WI38 (cell line): Measurements from ENCODE around the gene VWA5B2.

Experiments
- H3K4me3 ChIP-seq: 2 replicates; pipeline ENCODE4 v1.5.1; 2011; ENCODE audit warnings: low read depth, mild to moderate bottlenecking, control low read depth, low read length
- TF ChIP-seq, protein P1 (sequence below): IDR thresholded peaks from 2 replicates; pipeline ENCODE4 v1.5.1; 2012; ENCODE audit warnings: low read depth, mild to moderate bottlenecking, control low read depth, low read length

The VWA5B2 gene

GRCh38 chr3:184231671-184232070 lies 2.3 kb downstream of the VWA5B2 start:
- TF ChIP-seq, protein P1, sequence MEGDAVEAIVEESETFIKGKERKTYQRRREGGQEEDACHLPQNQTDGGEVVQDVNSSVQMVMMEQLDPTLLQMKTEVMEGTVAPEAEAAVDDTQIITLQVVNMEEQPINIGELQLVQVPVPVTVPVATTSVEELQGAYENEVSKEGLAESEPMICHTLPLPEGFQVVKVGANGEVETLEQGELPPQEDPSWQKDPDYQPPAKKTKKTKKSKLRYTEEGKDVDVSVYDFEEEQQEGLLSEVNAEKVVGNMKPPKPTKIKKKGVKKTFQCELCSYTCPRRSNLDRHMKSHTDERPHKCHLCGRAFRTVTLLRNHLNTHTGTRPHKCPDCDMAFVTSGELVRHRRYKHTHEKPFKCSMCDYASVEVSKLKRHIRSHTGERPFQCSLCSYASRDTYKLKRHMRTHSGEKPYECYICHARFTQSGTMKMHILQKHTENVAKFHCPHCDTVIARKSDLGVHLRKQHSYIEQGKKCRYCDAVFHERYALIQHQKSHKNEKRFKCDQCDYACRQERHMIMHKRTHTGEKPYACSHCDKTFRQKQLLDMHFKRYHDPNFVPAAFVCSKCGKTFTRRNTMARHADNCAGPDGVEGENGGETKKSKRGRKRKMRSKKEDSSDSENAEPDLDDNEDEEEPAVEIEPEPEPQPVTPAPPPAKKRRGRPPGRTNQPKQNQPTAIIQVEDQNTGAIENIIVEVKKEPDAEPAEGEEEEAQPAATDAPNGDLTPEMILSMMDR: no peak

GRCh38 chr3:184233127-184233843 lies 3.9 kb downstream of the VWA5B2 start:
- TF ChIP-seq, protein P1: no peak
- no peak overlapping the region for H3K4me3 ChIP-seq

More at GRCh38 chr3:184231671-184232070, 2.3 kb downstream of the VWA5B2 start:
- H3K4me3 ChIP-seq: no peak overlapping the region

- TF ChIP-seq, protein P1: no peak
- no peak overlapping the region for H3K4me3 ChIP-seq
These were observed 4.8 kb downstream of the VWA5B2 start for GRCh38 chr3:184234224-184234623.

GRCh38 chr3:184234671-184235380 lies 5.4 kb downstream of the VWA5B2 start:
- TF ChIP-seq, protein P1: no peak
- no peak overlapping the region for H3K4me3 ChIP-seq

- no peak overlapping the region for H3K4me3 ChIP-seq
These were observed 6.1 kb downstream of the VWA5B2 start for GRCh38 chr3:184235381-184236032.

DNA sequence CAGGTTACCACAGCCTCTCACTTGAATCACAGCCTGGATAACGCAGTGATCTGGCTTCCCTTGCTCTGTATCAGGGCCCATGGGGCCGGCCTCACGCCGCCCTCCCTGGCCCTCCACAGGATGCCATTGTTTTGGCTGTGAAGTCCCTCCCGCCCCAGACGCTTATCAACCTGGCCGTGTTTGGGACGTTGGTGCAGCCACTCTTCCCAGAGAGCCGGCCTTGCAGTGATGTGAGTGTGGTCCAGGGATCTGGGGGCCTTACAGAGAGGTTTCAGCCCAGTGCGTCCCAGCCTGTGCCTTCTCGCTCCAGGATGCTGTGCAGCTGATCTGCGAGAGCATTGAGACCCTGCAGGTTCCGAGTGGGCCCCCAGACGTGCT lies 6.6 kb downstream of the VWA5B2 start:
- TF ChIP-seq, protein P1: no peak
- H3K4me3 ChIP-seq: no peak overlapping the region

More at GRCh38 chr3:184235381-184236032, 6.1 kb downstream of the VWA5B2 start:
- TF ChIP-seq, protein P1: no peak

DNA sequence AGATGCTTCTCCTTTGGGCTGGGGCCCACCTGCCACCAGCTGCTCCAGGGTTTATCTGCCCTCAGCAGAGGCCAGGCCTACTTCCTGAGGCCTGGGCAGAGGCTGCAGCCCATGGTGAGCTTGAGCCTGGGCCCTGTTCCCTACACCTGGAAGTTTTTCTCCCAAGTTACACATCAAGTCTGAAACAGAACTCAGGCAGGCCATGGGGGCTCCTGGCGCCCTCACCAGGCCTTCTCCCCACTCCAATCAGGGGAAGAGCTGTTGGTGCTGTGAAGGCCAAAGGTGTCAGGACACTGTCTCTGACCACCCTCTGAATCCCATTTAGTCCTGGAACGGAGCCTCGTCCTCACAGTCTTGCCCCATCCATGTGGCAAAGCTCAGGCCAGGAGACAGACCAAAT lies 7.3 kb downstream of the VWA5B2 start:
- no peak overlapping the region for H3K4me3 ChIP-seq

More for the DNA sequence above, 7.3 kb downstream of the VWA5B2 start:
- TF ChIP-seq, protein P1: no peak
